CD4-positive, alpha-beta memory T cell (primary cell): Measurements from ENCODE around the gene VPS18. TPM values are rescaled to one million over a fixed set of nuclear protein-coding genes. Genes with fewer than 3 reads are reported as not detected.

ENCODE experiments used
- CTCF ChIA-PET: fragments of 350-600 bp; sonication (Branson Sonifier 250); formaldehyde crosslinking; loops from one replicate; lab custom pipeline; 2021; ENCODE audit warnings: inconsistent platforms; ENCODE audit not compliant: partially characterized antibody; lab: Charles Lee
- POLR2A ChIA-PET: fragments of 350-600 bp; sonication (Branson Sonifier 250); formaldehyde crosslinking; loops from one replicate; lab custom pipeline; 2021; ENCODE audit not compliant: partially characterized antibody; lab: Charles Lee
- DNase-seq, 5 donors: peaks; one replicate each; pipeline versions ENCODE4 v3.0.0 to v3.0.0-alpha.2; 2020 to 2022; ENCODE audit warnings: mixed read lengths in 1 of 5
- H3K27ac ChIP-seq: one replicate; pipeline ENCODE4 v1.7.0; 2013; ENCODE audit warnings: low read depth, low read length
- H3K27me3 ChIP-seq: 2 replicates; pipeline ENCODE4 v1.7.0; 2013; ENCODE audit warnings: mild to moderate bottlenecking, low read length, moderate library complexity; ENCODE audit not compliant: insufficient read depth
- H3K36me3 ChIP-seq: 2 replicates; pipeline ENCODE4 v1.7.0; 2013; ENCODE audit warnings: mild to moderate bottlenecking, low read length, moderate library complexity; ENCODE audit not compliant: insufficient read depth
- H3K4me1 ChIP-seq: 2 replicates; pipeline ENCODE4 v1.7.0; 2013; ENCODE audit warnings: mild to moderate bottlenecking, low read length, moderate library complexity; ENCODE audit not compliant: insufficient read depth
- H3K4me3 ChIP-seq, 2 donors: one replicate each; pipeline ENCODE4 v1.7.0; 2013; ENCODE audit warnings: low read length in 2 of 2, mild to moderate bottlenecking in 1 of 2
- H3K9me3 ChIP-seq, 2 donors: one replicate each; pipeline ENCODE4 v1.7.0; 2013; ENCODE audit warnings: low read length in 2 of 2, control low read depth in 1 of 2; ENCODE audit not compliant: control insufficient read depth in 1 of 2
- H3K27ac Mint-ChIP-seq, 7 donors: one replicate each; pipeline ENCODE4 v1.8.0; 2020 to 2021; ENCODE audit warnings: mixed read lengths in 7 of 7, mild to moderate bottlenecking in 6 of 7, inconsistent platforms in 3 of 7, moderate library complexity in 3 of 7
- H3K27me3 Mint-ChIP-seq, 2 donors: one replicate each; pipeline ENCODE4 v1.8.0; 2020 to 2021; ENCODE audit warnings: mixed read lengths in 2 of 2
- H3K36me3 Mint-ChIP-seq, 2 donors: one replicate each; pipeline ENCODE4 v1.8.0; 2020 to 2021; ENCODE audit warnings: mixed read lengths in 2 of 2, inconsistent platforms in 1 of 2, mild to moderate bottlenecking in 1 of 2
- H3K4me1 Mint-ChIP-seq, 4 donors: one replicate each; pipeline ENCODE4 v1.8.0; 2020 to 2021; ENCODE audit warnings: mixed read lengths in 4 of 4, mild to moderate bottlenecking in 1 of 4
- H3K4me3 Mint-ChIP-seq, 8 donors: one replicate each; pipeline ENCODE4 v1.8.0; 2020 to 2021; ENCODE audit warnings: mixed read lengths in 8 of 8, mild to moderate bottlenecking in 7 of 8, moderate library complexity in 6 of 8, inconsistent platforms in 3 of 8
- H3K9me3 Mint-ChIP-seq, 8 donors: one replicate each; pipeline ENCODE4 v1.8.0; 2020 to 2021; ENCODE audit warnings: mixed read lengths in 8 of 8, mild to moderate bottlenecking in 5 of 8, inconsistent platforms in 3 of 8, moderate library complexity in 1 of 8
- intact Hi-C: fragments of 100-400 bp; cut with micrococcal nuclease; formaldehyde crosslinking; loops from one replicate; pipeline ENCODE4 v1.15.1; 2023
- polyA plus RNA-seq, 2 donors: library from polyadenylated mRNA; unstranded; fragments of 300-500 nt; fragmentation: Illumina TruSeq; gene quantifications; one replicate each; pipeline ENCODE4 v1.2.3, GENCODE V29; 2021
- total RNA-seq, 2 experiments: library from RNA; stranded (reverse); gene quantifications; one replicate each; pipeline ENCODE4 v1.2.3, GENCODE V29; 2021

The VPS18 gene
- total and polyA plus RNA-seq, 4 experiments from 2014 or later: 14.6 to 21.6 (median 19.4) TPM

GRCh38 chr15:40929660-40930429, 35.6 kb downstream of the VPS18 start:
- H3K9me3 ChIP-seq: no peaks in the 10 kb centered on the region
- intact Hi-C loops: loop anchor here (1.0 to 2.0 kb wide), 2 partner anchors 23 kb away; partner anchors contain the start of gene CHAC1
- DNase-seq: no peak
- H3K27ac ChIP-seq: no peak overlapping the region
- Mint-ChIP-seq H3K9me3 (peaks cover 0 to 1% (median 0%) of the 10 kb centered on the region in 8 donors), H3K4me1 (peaks cover 23 to 62% (median 34%) of the 10 kb centered on the region in 4 donors), H3K27me3 (peaks cover 45 to 54% of the 10 kb centered on the region in 2 donors), H3K36me3 (no peaks in the 10 kb centered on the region), H3K4me3 (peak overlapping the region; percentile 72 to 92 (median 80)), H3K27ac (peak overlapping the region in 1 of 7 donors; percentile 65)
- ChIA-PET CTCF (interaction anchor here (1.0 to 6.5 kb wide), 7 partner anchors 12 to 96 kb away, joined by 3 to 54 read pairs (median 4); no protein-coding TSS in a partner anchor), POLR2A (interaction anchor here (1.0 to 4.9 kb wide), 4 partner anchors 10 to 26 kb away, joined by 4 to 27 read pairs (median 4); no protein-coding TSS in a partner anchor)
- peak overlapping the region; percentile 23 to 57 for H3K4me3 ChIP-seq
- no peaks in the 10 kb centered on the region for H3K36me3 ChIP-seq
- H3K27me3 ChIP-seq: peaks cover 33% of the 10 kb centered on the region
- peaks cover 52% of the 10 kb centered on the region for H3K4me1 ChIP-seq

GRCh38 chr15:40930430-40931299, 36.4 kb downstream of the VPS18 start:
- CTCF ChIA-PET: interaction anchor here (0.9 to 6.5 kb wide), 10 partner anchors 11 to 95 kb away, joined by 3 to 54 read pairs (median 4); partner anchors contain the start of gene VPS18
- H3K9me3 ChIP-seq: no peaks in the 10 kb centered on the region
- no peaks in the 10 kb centered on the region for H3K36me3 Mint-ChIP-seq
- peak overlapping the region; percentile 72 to 92 (median 78) for H3K4me3 Mint-ChIP-seq
- peaks cover 52% of the 10 kb centered on the region for H3K4me1 ChIP-seq
- H3K4me3 ChIP-seq: peak overlapping the region in 1 of 2 donors; percentile 24
- H3K27ac ChIP-seq: no peak overlapping the region
- POLR2A ChIA-PET: interaction anchor here (1.9 to 4.9 kb wide), 2 partner anchors 10 to 27 kb away, joined by 4 to 27 read pairs; no protein-coding TSS in a partner anchor
- no peaks in the 10 kb centered on the region for H3K36me3 ChIP-seq
- intact Hi-C loops: no loop called here
- H3K9me3 Mint-ChIP-seq: peaks cover 0 to 1% (median 0%) of the 10 kb centered on the region in 8 donors
- H3K4me1 Mint-ChIP-seq: peaks cover 23 to 56% (median 32%) of the 10 kb centered on the region in 4 donors
- peak in 1 of 5 donors; percentile 19 for DNase-seq
- H3K27me3 Mint-ChIP-seq: peaks cover 45 to 50% of the 10 kb centered on the region in 2 donors
- H3K27ac Mint-ChIP-seq: peak overlapping the region in 3 of 7 donors; percentile 12 to 65 (median 54)
- H3K27me3 ChIP-seq: peaks cover 33% of the 10 kb centered on the region

- CTCF ChIA-PET: interaction anchor here (0.9 to 6.5 kb wide), 8 partner anchors 10 to 44 kb away, joined by 3 to 54 read pairs (median 4); partner anchors contain the start of gene VPS18
- H3K9me3 Mint-ChIP-seq: peaks cover 0 to 1% (median 0%) of the 10 kb centered on the region in 8 donors
- intact Hi-C loops: no loop called here
These were observed 37.3 kb downstream of the VPS18 start for GRCh38 chr15:40931300-40932142.

GRCh38 chr15:40932156-40932555, 37.9 kb downstream of the VPS18 start:
- Mint-ChIP-seq H3K9me3 (peaks cover 0 to 1% (median 0%) of the 10 kb centered on the region in 8 donors), H3K4me1 (peaks cover 15 to 42% (median 22%) of the 10 kb centered on the region in 4 donors), H3K36me3 (no peaks in the 10 kb centered on the region), H3K27me3 (peaks cover 36 to 41% of the 10 kb centered on the region in 2 donors), H3K4me3 (peak overlapping the region in 2 of 8 donors; percentile 26 to 32), H3K27ac (no peak overlapping the region)
- Histone ChIP-seq H3K36me3 (no peaks in the 10 kb centered on the region), H3K27ac (no peak overlapping the region), H3K27me3 (peaks cover 24% of the 10 kb centered on the region), H3K9me3 (no peaks in the 10 kb centered on the region), H3K4me3 (no peak overlapping the region), H3K4me1 (peaks cover 40% of the 10 kb centered on the region)
- intact Hi-C loops: no loop called here
- no peak for DNase-seq
- POLR2A ChIA-PET: interaction anchor here (4.9 kb wide), 1 partner anchor 9 kb away, joined by 27 read pairs; no protein-coding TSS in a partner anchor
- CTCF ChIA-PET: interaction anchor here (1.1 to 6.5 kb wide), 3 partner anchors 9 to 33 kb away, joined by 3 to 54 read pairs (median 3); no protein-coding TSS in a partner anchor

More at GRCh38 chr15:40931300-40932142, 37.3 kb downstream of the VPS18 start:
- Mint-ChIP-seq H3K27me3 (peaks cover 41 to 46% of the 10 kb centered on the region in 2 donors), H3K4me1 (peaks cover 21 to 49% (median 29%) of the 10 kb centered on the region in 4 donors), H3K27ac (peak overlapping the region in 1 of 7 donors; percentile 54), H3K36me3 (no peaks in the 10 kb centered on the region), H3K4me3 (peak overlapping the region in 7 of 8 donors; percentile 72 to 92 (median 77))
- no peaks in the 10 kb centered on the region for H3K9me3 ChIP-seq
- H3K27ac ChIP-seq: no peak overlapping the region
- H3K27me3 ChIP-seq: peaks cover 30% of the 10 kb centered on the region
- POLR2A ChIA-PET: interaction anchor here (1.9 to 4.9 kb wide), 2 partner anchors 9 to 27 kb away, joined by 4 to 27 read pairs; no protein-coding TSS in a partner anchor
- no peak for DNase-seq
- H3K4me3 ChIP-seq: no peak overlapping the region
- no peaks in the 10 kb centered on the region for H3K36me3 ChIP-seq
- peaks cover 47% of the 10 kb centered on the region for H3K4me1 ChIP-seq

GRCh38 chr15:40932649-40933516, 38.6 kb downstream of the VPS18 start:
- Mint-ChIP-seq H3K4me3 (peak overlapping the region in 1 of 8 donors; percentile 56), H3K9me3 (peaks cover 0 to 1% (median 0%) of the 10 kb centered on the region in 8 donors), H3K27ac (no peak overlapping the region), H3K4me1 (peaks cover 13 to 39% (median 20%) of the 10 kb centered on the region in 4 donors), H3K36me3 (no peaks in the 10 kb centered on the region), H3K27me3 (peaks cover 34 to 39% of the 10 kb centered on the region in 2 donors)
- intact Hi-C loops: no loop called here
- Histone ChIP-seq H3K9me3 (no peaks in the 10 kb centered on the region), H3K4me1 (peaks cover 33% of the 10 kb centered on the region), H3K27me3 (peaks cover 18% of the 10 kb centered on the region), H3K27ac (no peak overlapping the region), H3K36me3 (no peaks in the 10 kb centered on the region), H3K4me3 (no peak overlapping the region)
- DNase-seq: no peak
- ChIA-PET POLR2A (interaction anchor here (1.1 to 1.2 kb wide), 2 partner anchors 9 to 27 kb away, joined by 3 to 6 read pairs; no protein-coding TSS in a partner anchor), CTCF (interaction anchor here (0.6 to 6.5 kb wide), 2 partner anchors 9 to 22 kb away, joined by 3 to 54 read pairs; no protein-coding TSS in a partner anchor)
